Fibroblast of lung (primary cell): ENCODE measurements around the gene CRYGS. TPM values are rescaled to one million over a fixed set of nuclear protein-coding genes. Genes with fewer than 3 reads are reported as not detected.
A peak's percentile ranks its signal among the peaks of the same experiment; 100 is the strongest.

ENCODE experiments used
- DNase-seq, 2 donors: peaks; one replicate each; pipeline versions ENCODE4 v3.0.0 to v3.0.0-alpha.2; 2010; ENCODE audit warnings: low read depth in 2 of 2
- H2AFZ ChIP-seq: 2 replicates; pipeline ENCODE4 v1.5.1; 2012; ENCODE audit warnings: low read length, control low read depth, inconsistent platforms
- H3K27ac ChIP-seq: 2 replicates; pipeline ENCODE4 v1.5.1; 2011; ENCODE audit warnings: low read length, control low read depth; ENCODE audit not compliant: insufficient read depth
- H3K27me3 ChIP-seq: 2 replicates; pipeline ENCODE4 v1.5.1; 2011; ENCODE audit warnings: mild to moderate bottlenecking, low read length; ENCODE audit not compliant: control insufficient read depth, insufficient read depth
- H3K36me3 ChIP-seq: 2 replicates; pipeline ENCODE4 v1.5.1; 2011; ENCODE audit warnings: low read length; ENCODE audit not compliant: control insufficient read depth, insufficient read depth
- H3K4me1 ChIP-seq: 2 replicates; pipeline ENCODE4 v1.5.1; 2011; ENCODE audit warnings: low read length; ENCODE audit not compliant: control insufficient read depth, insufficient read depth; ENCODE audit errors: extremely low read depth
- H3K4me2 ChIP-seq: 2 replicates; pipeline ENCODE4 v1.5.1; 2011; ENCODE audit warnings: low read length, control low read depth; ENCODE audit not compliant: insufficient read depth; ENCODE audit errors: extremely low read depth
- H3K4me3 ChIP-seq, 4 experiments: fragments of 200-600 bp in 1 of 4; sonication (generic) in 1 of 4; replicated peaks in 1 of 4; 2 replicates each; pipeline ENCODE4 v1.5.1; 2011 to 2016; ENCODE audit warnings: low read length in 4 of 4, low read depth in 3 of 4, mild to moderate bottlenecking in 3 of 4, control low read depth in 2 of 4, inconsistent platforms in 1 of 4, mixed read lengths in 1 of 4; ENCODE audit not compliant: insufficient read depth in 1 of 4; ENCODE audit errors: control extremely low read depth in 1 of 4
- H3K79me2 ChIP-seq: 2 replicates; pipeline ENCODE4 v1.5.1; 2012; ENCODE audit warnings: mild to moderate bottlenecking, low read length, inconsistent platforms; ENCODE audit not compliant: control insufficient read depth, insufficient read depth
- H3K9ac ChIP-seq: 2 replicates; pipeline ENCODE4 v1.5.1; 2011; ENCODE audit warnings: mild to moderate bottlenecking, low read length, control low read depth; ENCODE audit not compliant: insufficient read depth
- H3K9me3 ChIP-seq: 2 replicates; pipeline ENCODE4 v1.5.1; 2012; ENCODE audit warnings: low read depth, low read length; ENCODE audit not compliant: control insufficient read depth, insufficient read depth
- H4K20me1 ChIP-seq: 2 replicates; pipeline ENCODE4 v1.5.1; 2011; ENCODE audit warnings: low read length; ENCODE audit not compliant: control insufficient read depth, insufficient read depth; ENCODE audit errors: extremely low read depth
- CTCF ChIP-seq, 2 donors: IDR thresholded peaks in 1 of 2; conservative IDR thresholded peaks in 1 of 2; 1 replicate in 1 of 2; 2 replicates in 1 of 2; pipeline ENCODE4 v1.5.1; 2011 to 2012; ENCODE audit warnings: low read length in 2 of 2, control low read depth in 1 of 2, inconsistent platforms in 1 of 2, low read depth in 1 of 2, mild to moderate bottlenecking in 1 of 2
- EZH2 ChIP-seq: IDR thresholded peaks from 2 replicates; pipeline ENCODE4 v1.5.1; 2012; ENCODE audit warnings: low read length, control low read depth, mild to moderate bottlenecking; ENCODE audit errors: missing control alignments
- polyA plus RNA-seq, 2 donors: library from polyadenylated mRNA; depleted of rRNA in 1 of 2; stranded (reverse) in 1 of 2; unstranded in 1 of 2; fragments of >200 nt; gene quantifications; 2 replicates each; pipeline ENCODE4 v1.2.1, GENCODE V29; 2011 to 2012; ENCODE audit warnings: missing spikeins in 1 of 2
- total RNA-seq: library from RNA; depleted of rRNA; stranded (reverse); fragments of >200 nt; gene quantifications from 2 replicates; pipeline ENCODE4 v1.2.1, GENCODE V29; 2014

CRYGS gene
- total and polyA plus RNA-seq, 2 donors (not counting 1 experiment from before 2014, with no cell fraction given) = 0.54 to 0.99 TPM

DNA sequence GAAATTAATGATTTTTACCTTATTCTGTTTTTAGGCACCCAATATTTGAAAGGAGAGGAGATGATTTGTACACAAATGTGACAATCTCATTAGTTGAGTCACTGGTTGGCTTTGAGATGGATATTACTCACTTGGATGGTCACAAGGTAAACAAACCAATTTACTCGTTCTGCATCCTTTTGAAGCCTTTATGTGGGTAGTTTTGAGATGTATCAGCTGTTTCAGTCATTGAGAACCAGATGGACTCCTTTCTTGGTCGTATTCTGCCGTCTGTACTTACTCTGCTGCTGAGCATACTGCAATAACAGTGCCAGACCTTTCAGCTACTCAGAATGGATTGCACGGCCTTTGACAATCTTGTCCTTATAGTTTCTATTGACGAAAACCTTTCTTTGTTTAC is 39.7 kb upstream of the CRYGS start:
- H3K9me3 ChIP-seq = no peaks in the 10 kb centered on the region
- H3K4me2 ChIP-seq = no peak overlapping the region
- no peak overlapping the region for H3K27ac ChIP-seq
- no peak overlapping the region for H2AFZ ChIP-seq
- TF ChIP-seq EZH2 = no peak
- no peak for TF ChIP-seq CTCF (conservative IDR thresholded peaks at IDR 0.05 in 1 of 2, IDR thresholded peaks at IDR 0.05 in 1 of 2; ENCODE audit: low read depth in 1 of 2, low read length in 2 of 2)
- H3K9ac ChIP-seq = no peak overlapping the region
- peak; percentile 66 to 75 for DNase-seq
- H3K36me3 ChIP-seq = peaks cover 16% of the 10 kb centered on the region
- H3K27me3 ChIP-seq = no peaks in the 10 kb centered on the region
- H3K4me3 ChIP-seq = no peak overlapping the region
- no peaks in the 10 kb centered on the region for H3K79me2 ChIP-seq
- no peaks in the 10 kb centered on the region for H3K4me1 ChIP-seq
- H4K20me1 ChIP-seq = no peaks in the 10 kb centered on the region

DNA sequence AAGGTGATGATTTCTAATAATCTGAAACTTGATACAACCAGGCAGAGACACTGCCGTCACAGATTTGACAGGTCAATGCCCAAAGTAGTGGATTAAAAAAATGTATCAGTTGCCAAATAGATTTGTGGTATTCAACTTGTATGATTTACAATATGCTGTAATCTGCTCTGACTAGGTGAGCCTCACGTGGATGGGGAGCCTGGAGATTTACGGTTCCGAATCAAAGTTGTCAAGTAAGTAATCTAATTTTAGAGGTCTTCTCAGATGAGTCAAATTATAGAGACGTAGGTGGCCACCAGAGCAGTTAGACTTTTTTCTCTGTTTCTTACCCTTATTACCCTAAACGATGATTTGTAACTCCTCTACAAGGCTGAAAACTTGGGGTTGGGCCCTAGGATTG is 38.4 kb upstream of the CRYGS start:
- no peak overlapping the region for H3K9ac ChIP-seq
- no peaks in the 10 kb centered on the region for H4K20me1 ChIP-seq
- H3K9me3 ChIP-seq = no peaks in the 10 kb centered on the region
- no peak overlapping the region for H3K4me3 ChIP-seq
- H3K27me3 ChIP-seq = no peaks in the 10 kb centered on the region
- H3K27ac ChIP-seq = no peak overlapping the region
- no peak for DNase-seq
- peaks cover 16% of the 10 kb centered on the region for H3K36me3 ChIP-seq
- no peak overlapping the region for H3K4me2 ChIP-seq
- H2AFZ ChIP-seq = no peak overlapping the region
- H3K79me2 ChIP-seq = no peaks in the 10 kb centered on the region
- no peaks in the 10 kb centered on the region for H3K4me1 ChIP-seq
- TF ChIP-seq CTCF (conservative IDR thresholded peaks at IDR 0.05 in 1 of 2, IDR thresholded peaks at IDR 0.05 in 1 of 2; ENCODE audit: low read depth in 1 of 2, low read length in 2 of 2) (no peak), EZH2 (no peak)

- Histone ChIP-seq H3K4me2 (no peak overlapping the region), H3K36me3 (peaks cover 18% of the 10 kb centered on the region), H2AFZ (no peak overlapping the region), H3K9ac (no peak overlapping the region), H3K27ac (no peak overlapping the region), H4K20me1 (no peaks in the 10 kb centered on the region), H3K4me3 (no peak overlapping the region), H3K79me2 (no peaks in the 10 kb centered on the region), H3K27me3 (no peaks in the 10 kb centered on the region), H3K4me1 (no peaks in the 10 kb centered on the region), H3K9me3 (no peaks in the 10 kb centered on the region)
- TF ChIP-seq CTCF (conservative IDR thresholded peaks at IDR 0.05 in 1 of 2, IDR thresholded peaks at IDR 0.05 in 1 of 2; ENCODE audit: low read depth in 1 of 2, low read length in 2 of 2) (no peak), EZH2 (no peak)
- DNase-seq = no peak
Observed at GRCh38 chr3:186580785-186581184, 36.6 kb upstream of the CRYGS start.
